K562 (cell line): ENCODE results near the gene NBEA. TPM values are rescaled to one million over a fixed set of nuclear protein-coding genes. Genes with fewer than 3 reads are reported as not detected.

ENCODE experiments used
- FUS ChIP-seq: fragments of 200-400 bp; formaldehyde crosslinking; optimal IDR thresholded peaks from 2 replicates; pipeline ENCODE3; 2017; ENCODE audit warnings: low read depth, low read length
- GTF2E2 ChIP-seq: fragments of 200-800 bp; sonication (Bioruptor generic); IDR thresholded peaks from 2 replicates; pipeline ENCODE4 v1.6.1; 2016; ENCODE audit warnings: missing genetic modification characterization, missing compliant biosample characterization
- NRF1 ChIP-seq, 2 experiments: fragments of 450-650 bp; IDR thresholded peaks in 1 of 2; conservative IDR thresholded peaks in 1 of 2; 2 replicates each; pipeline ENCODE4 v1.6.1; 2014; ENCODE audit warnings: mild to moderate bottlenecking in 2 of 2
- POLR2AphosphoS2 ChIP-seq: IDR thresholded peaks from 2 replicates; pipeline ENCODE4 v1.6.1; 2012; ENCODE audit warnings: low read length, improper control_type of control experiment
- polyA plus RNA-seq, 8 experiments: library from polyadenylated mRNA; depleted of rRNA in 4 of 8; stranded (reverse) in 5 of 8; unstranded in 3 of 8; fragments of >200 nt; fragmentation: Nextera tagmentation in 2 of 8; fragmentation: Illumina TruSeq in 1 of 8; extraction: Ambion mirVana in 2 of 8; extraction: Trizol in 1 of 8; gene quantifications; 2 replicates each; pipeline versions ENCODE4 v1.2.1 to v1.2.3, GENCODE V29; 2011 to 2014; ENCODE audit warnings: inconsistent platforms in 1 of 8, missing spikeins in 1 of 8
- total RNA-seq, 7 experiments: library from RNA; depleted of rRNA in 6 of 7; stranded (reverse); fragments of >200 nt in 6 of 7; fragmentation: Illumina TruSeq in 2 of 7; extraction: Trizol in 2 of 7; gene quantifications; 2 replicates each; pipeline versions ENCODE4 v1.2.1 to v1.2.3, GENCODE V29; 2011 to 2021; ENCODE audit warnings: low replicate concordance in 1 of 7
- TF ChIP-seq, protein P1 (sequence below): fragments of 450-650 bp; IDR thresholded peaks from 2 replicates; pipeline ENCODE4 v1.6.1; 2016; ENCODE audit warnings: low read depth

The NBEA gene
- total and polyA plus RNA-seq, 9 of the 15 experiments (the other 6 are each of a cell fraction or from before 2014, with no cell fraction given), result 0.03 to 0.94 (median 0.05) TPM; not detected in 2

- TF ChIP-seq, protein P1, sequence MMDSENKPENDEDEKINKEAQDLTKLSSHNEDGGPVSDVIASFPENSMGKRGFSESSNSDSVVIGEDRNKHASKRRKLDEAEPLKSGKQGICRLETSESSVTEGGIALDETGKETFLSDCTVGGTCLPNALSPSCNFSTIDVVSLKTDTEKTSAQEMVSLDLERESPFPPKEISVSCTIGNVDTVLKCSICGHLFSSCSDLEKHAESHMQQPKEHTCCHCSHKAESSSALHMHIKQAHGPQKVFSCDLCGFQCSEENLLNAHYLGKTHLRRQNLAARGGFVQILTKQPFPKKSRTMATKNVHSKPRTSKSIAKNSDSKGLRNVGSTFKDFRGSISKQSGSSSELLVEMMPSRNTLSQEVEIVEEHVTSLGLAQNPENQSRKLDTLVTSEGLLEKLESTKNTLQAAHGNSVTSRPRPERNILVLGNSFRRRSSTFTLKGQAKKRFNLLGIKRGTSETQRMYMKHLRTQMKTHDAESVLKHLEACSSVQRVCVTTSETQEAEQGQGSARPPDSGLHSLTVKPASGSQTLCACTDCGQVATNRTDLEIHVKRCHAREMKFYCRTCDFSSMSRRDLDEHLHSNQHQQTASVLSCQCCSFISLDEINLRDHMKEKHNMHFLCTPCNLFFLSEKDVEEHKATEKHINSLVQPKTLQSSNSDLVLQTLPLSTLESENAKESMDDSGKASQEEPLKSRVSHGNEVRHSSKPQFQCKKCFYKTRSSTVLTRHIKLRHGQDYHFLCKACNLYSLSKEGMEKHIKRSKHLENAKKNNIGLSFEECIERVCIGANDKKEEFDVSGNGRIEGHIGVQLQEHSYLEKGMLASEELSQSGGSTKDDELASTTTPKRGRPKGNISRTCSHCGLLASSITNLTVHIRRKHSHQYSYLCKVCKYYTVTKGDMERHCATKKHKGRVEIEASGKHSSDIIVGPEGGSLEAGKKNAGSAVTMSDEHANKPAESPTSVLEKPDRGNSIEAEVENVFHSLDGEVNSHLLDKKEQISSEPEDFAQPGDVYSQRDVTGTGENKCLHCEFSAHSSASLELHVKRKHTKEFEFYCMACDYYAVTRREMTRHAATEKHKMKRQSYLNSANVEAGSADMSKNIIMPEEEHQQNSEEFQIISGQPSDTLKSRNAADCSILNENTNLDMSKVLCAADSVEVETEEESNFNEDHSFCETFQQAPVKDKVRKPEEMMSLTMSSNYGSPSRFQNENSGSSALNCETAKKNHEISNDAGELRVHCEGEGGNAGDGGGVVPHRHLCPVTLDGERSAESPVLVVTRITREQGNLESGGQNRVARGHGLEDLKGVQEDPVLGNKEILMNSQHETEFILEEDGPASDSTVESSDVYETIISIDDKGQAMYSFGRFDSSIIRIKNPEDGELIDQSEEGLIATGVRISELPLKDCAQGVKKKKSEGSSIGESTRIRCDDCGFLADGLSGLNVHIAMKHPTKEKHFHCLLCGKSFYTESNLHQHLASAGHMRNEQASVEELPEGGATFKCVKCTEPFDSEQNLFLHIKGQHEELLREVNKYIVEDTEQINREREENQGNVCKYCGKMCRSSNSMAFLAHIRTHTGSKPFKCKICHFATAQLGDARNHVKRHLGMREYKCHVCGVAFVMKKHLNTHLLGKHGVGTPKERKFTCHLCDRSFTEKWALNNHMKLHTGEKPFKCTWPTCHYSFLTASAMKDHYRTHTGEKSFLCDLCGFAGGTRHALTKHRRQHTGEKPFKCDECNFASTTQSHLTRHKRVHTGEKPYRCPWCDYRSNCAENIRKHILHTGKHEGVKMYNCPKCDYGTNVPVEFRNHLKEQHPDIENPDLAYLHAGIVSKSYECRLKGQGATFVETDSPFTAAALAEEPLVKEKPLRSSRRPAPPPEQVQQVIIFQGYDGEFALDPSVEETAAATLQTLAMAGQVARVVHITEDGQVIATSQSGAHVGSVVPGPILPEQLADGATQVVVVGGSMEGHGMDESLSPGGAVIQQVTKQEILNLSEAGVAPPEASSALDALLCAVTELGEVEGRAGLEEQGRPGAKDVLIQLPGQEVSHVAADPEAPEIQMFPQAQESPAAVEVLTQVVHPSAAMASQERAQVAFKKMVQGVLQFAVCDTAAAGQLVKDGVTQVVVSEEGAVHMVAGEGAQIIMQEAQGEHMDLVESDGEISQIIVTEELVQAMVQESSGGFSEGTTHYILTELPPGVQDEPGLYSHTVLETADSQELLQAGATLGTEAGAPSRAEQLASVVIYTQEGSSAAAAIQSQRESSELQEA, result no peak
- no peak for TF ChIP-seq GTF2E2 (tag)
- TF ChIP-seq POLR2AphosphoS2, result no peak
- no peak for TF ChIP-seq FUS
- peak; percentile 83 to 86 for TF ChIP-seq NRF1 (conservative IDR thresholded peaks at IDR 0.05 in 1 of 2, IDR thresholded peaks at IDR 0.05 in 1 of 2)
These were observed at the start of gene NBEA (continued) for GRCh38 chr13:34941835-34942731.
